GM19463 (cell line): ENCODE data around the gene GJD3.

Experiments
- ATAC-seq: cut with Tn5 transposase; IDR thresholded peaks from one replicate; pipeline ENCODE4 v1.9.1; 2021; ENCODE audit warnings: mild to moderate bottlenecking, moderate library complexity; ENCODE audit not compliant: unreplicated experiment

GJD3 gene

DNA sequence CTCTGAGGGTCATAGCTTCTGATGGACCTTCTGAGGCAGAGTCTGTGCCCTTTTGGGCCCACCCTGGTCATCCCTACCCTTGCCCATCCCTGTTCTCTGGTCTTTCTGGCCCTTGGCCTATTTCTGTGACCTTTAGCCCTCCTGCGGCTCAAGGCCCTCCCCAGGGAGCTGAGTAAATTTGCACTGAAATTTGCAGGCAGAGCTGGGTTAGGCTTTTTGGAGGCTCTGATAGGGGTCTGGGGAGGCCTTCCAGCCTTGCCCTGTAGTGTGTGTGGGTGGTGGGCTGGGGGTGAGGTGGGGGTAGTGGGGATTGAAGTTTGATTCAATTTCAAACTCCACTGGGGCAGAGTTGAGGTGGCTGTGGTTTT is 37.7 kb downstream of the GJD3 start:
- no peak for ATAC-seq

- ATAC-seq, result peak; percentile 34
Observed at GRCh38 chr17:40326014-40326831, 38.3 kb downstream of the GJD3 start.

DNA sequence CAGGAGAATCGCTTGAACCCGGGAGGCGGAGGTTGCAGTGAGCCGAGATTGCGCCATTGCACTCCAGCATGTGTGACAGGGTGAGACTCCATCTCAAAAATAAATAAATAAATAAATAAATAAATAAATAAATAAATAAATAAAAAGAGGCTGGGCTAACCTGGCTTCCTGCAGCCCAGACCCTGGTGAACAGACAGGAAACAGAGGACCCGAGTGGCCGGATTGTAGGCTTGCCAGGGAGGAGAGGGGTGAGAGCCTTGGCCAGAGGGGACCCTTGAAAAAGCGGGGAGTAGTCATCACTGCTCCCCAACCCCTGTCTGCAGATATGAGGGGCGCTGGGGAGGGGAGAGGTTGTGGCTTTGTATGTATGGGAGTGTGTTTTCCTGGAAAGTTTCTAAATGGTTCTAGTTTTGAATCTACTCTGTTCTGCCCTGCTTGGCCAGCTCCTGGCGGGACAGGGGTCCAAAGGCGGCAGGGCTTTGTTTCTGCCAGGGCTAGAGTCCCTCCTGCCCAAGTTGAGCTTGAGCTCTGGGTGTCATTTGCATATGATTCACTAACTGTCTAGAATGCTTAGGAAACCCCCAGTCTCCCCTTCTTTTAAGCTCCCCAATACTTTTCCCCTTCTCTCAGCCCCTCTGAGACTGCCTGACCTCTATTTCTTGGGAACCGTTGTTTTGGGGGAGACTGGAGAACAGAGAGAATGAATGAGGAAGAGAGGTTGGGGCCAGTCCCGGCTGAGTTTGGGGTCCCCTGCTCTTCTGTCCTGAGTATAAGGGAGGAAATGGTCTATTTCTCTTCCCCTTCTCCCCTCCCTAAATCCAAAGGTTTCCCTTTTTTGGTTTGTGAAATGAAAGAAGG is 39.2 kb downstream of the GJD3 start:
- ATAC-seq, result no peak

DNA sequence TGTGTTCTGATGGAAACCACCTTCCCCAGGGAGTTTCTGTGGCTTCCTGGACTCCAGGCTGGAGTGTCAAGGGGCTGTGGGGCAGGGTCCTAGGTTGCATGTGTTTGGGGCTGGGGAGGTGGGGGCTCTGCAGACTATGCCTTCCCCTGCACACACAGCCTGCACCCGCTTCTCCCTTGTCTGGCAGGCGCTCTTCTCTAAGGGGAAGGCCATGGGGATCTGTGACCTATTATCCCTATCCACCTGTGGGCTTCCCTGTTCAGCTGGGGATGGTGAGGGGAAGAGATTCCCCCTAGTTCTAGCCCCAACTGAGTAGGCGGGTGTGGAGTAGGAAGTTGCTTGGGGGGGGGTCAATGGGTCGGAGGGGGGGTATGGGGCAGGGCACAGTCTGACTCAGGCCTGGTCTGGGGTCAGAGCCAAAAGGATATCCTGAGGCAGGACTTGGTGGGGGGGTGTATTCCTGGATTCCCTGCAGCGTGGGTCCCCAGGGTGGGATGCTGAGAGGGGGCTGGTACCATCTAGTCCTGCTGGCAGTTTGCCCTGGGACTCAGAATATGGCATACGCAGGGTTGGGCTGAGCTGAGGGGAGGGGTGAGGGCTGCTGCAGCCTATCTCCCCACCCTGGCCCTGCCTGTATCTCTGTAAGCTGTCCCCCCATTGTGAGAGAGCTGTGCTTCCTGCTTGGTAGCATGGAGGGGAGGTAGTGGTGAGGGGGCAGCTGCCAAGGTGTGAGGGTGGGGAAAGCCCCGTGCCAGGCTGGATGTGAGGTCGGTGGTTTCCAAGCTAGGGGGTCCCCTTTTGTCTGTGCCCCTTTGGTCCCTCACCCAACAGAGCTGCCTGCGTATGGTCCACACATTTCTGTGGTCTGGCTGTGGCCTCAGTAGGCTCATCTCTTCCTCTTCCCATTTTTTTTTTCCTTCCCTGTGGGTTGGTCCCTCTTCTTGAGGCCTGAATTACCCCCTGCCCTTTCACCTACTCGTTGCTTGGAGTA is 40.9 kb downstream of the GJD3 start:
- ATAC-seq, result no peak

GRCh38 chr17:40322358-40323315 is 41.9 kb downstream of the GJD3 start:
- ATAC-seq, result peak; percentile 21

- ATAC-seq, result no peak
Observed at GRCh38 chr17:40321961-40322357, 42.6 kb downstream of the GJD3 start.

GRCh38 chr17:40321524-40321929 is 43.0 kb downstream of the GJD3 start:
- no peak for ATAC-seq

- ATAC-seq, result no peak
Observed at GRCh38 chr17:40320756-40321523, 43.6 kb downstream of the GJD3 start.

DNA sequence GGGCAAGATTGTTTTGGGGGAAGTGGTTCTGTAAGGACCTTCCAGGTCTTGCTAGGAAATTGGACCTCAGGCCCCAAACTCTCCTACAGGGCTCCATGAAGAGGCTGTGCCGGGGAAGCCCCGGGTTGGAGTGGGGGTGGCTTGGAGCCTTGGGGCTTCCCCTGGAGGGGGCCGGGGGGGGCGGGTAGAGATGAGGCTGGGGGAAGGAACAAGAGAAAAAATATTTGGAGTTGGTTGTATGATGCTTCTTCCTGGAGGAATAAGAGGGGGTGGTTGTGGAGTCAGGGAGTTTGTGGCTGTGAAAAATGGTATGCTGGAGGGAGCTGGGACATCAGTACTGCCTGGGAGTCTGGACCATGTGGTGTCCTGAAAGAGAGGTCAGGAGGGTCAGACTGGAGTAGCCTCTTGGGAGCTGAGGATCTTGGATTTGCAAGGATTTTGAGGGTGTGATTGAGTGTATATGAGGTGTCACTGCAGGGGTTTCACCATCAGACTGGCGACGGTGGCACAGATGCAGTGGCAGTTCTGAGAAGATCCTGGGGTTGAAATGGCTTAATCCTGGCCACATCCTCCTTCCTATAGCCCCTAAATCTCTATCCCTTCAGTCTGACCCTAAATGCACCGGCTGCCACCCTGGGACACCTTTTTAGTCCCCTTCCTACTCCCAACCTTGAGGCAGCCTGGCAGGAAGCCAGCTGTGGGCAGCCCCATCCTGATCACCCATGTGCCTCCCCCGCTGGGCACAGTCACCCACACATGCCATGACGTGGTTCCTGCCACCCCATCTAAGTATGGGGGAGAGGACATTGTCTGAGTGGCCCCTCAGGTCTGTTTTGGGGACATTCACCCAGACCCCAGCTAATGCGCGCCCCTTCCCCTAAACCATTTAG is 44.6 kb downstream of the GJD3 start:
- no peak for ATAC-seq

DNA sequence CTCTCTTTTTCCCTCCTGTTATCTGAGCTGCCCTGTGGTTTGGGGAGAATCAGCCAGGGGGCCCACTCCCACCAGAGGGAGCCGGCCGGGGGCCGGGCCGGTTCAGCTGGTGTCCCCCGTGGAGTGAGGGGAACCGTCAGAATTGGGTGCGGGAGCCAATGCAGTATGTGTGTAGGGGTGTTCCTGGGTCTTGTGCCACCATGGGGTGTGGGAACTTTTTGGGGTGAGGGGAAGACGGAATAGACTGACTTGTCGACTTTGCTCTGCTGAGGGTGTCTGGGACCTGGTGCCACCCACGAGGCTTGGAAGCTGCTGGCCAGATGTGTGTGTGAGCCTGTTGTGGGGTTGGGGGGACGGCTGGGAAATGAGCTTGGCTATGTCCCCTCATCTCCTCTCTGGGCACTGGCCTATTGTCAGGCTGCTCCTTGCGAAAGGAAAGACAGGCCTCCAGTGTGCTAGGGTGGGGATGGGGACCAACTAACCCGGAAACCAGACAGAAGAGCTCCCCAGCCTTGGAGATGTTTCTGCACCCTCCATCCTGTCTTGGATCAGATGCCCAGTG is 45.6 kb downstream of the GJD3 start:
- ATAC-seq, result no peak

- peak; percentile 64 for ATAC-seq
Observed at GRCh38 chr17:40317880-40318829, 46.4 kb downstream of the GJD3 start.

GRCh38 chr17:40317345-40317873 is 47.1 kb downstream of the GJD3 start:
- no peak for ATAC-seq

DNA sequence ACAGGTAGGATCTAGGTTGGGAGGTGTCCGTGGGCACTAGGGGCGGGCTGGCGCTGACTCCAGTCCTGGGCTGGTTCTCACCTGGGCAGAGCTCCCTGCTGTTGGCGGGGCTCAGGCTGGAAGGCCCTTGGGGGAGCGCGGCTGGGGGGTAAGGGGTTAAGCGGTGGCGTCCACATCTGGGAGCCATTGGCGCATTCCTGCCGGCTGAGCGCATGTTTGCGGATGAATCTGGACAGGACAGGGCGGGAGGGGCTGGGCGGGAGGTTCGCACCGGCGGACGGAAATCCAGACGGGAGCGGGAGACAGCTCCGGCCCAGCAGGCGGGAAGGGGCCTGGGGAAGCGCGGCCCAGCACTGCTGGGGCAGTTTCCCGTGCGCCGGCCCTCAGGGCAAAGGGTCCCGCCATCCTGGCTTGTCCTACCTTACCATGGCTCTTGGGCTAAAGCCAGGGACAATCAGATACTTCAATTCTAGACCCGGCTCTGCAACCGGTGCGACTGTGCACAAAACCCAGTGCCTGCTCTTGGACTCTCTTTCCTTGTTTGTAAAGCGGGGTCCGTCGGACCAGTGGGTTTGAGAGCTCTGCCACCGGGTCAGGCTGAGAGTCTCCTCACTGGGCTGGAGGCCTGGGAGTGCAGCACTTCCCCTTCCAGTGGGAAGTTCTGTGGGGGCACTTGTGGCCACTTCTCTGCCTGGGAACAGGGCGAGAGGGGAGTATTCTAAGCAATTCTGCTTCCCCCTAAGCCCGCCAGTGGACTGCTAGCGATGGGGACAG is 47.8 kb downstream of the GJD3 start:
- ATAC-seq, result no peak

DNA sequence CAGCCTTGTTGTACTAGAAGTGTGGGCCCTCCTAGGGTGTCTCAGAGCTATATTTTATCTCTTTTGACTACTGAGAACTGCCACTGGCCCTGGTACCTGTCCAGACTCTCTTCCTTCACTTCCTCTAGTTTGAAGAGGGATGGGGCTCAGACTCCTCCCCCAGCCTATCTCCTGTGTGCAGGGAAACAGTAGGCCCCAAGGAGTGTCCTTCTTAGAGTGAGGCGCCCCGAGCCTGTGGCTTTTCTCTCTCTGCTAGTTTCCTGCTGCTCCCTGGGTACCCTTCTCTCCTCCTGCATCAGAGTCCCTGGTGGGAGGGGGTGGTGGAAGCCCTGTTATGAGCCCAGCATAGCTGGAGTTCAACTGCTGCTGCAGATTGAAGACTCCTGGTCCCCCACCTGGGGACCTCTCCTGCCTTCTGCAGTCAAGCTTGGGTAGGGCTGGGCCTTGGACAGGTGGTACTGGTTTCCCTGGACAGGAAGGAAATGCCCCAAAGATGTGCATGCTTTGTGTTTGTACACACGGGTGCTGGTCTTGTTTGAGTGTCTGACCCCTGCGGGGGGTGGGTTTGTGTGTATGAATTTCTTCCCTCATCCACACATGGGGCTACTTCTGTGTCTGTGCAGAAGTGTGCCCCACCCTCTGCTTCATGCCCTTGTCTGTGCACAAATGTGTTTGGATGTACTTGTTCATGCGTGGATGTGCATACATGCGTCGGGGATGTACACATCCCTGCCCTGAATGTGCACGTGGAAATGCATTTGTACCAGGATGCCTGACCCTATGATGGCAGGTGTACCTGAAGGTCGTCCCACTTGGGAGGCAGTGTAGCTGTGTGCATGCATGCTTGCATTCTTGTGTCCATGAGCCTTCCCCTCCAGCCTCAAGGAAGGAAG is 48.6 kb downstream of the GJD3 start:
- ATAC-seq, result no peak

DNA sequence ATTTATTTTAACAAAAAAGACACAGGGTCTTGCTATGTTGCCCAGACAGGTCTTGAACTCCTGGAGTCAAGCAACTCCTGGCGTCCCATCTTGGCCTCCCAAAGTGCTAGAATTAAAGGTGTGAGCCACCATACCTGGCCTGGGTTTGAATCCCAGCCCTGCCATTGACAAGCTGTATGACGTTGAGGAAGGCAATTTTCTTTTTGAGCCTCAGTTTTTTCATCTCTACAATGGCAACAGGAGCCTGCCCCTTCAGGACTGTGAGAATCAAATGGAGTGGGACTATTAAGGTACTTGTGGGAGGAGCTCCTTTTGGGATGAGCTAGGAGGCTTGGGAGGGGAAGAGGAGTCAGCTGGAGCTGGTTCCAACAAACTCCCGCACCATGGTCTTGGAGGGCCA is 49.3 kb downstream of the GJD3 start:
- no peak for ATAC-seq
